Dendritic cell treated with granulocyte-macrophage colony-stimulating factor and Interleukin-4, amounts not matched to agents 40 ng/mL and 50 ng/mL, for 4 days (primary cell): ENCODE measurements around the gene CXCL3.

Experiments used
- H3K27ac Mint-ChIP-seq: one replicate; pipeline ENCODE4 v1.8.0; 2022; ENCODE audit warnings: mild to moderate bottlenecking, mixed read lengths
- H3K27me3 Mint-ChIP-seq: one replicate; pipeline ENCODE4 v1.8.0; 2022; ENCODE audit warnings: mild to moderate bottlenecking, mixed read lengths
- H3K36me3 Mint-ChIP-seq: one replicate; pipeline ENCODE4 v1.8.0; 2022; ENCODE audit warnings: low read depth, mixed read lengths
- H3K4me1 Mint-ChIP-seq: one replicate; pipeline ENCODE4 v1.8.0; 2022; ENCODE audit warnings: low read depth, mixed read lengths
- H3K4me3 Mint-ChIP-seq: one replicate; pipeline ENCODE4 v1.8.0; 2022; ENCODE audit warnings: mild to moderate bottlenecking, moderate library complexity, mixed read lengths
- H3K9me3 Mint-ChIP-seq: one replicate; pipeline ENCODE4 v1.8.0; 2022; ENCODE audit warnings: mixed read lengths
- intact Hi-C: fragments of 100-400 bp; cut with micrococcal nuclease; formaldehyde crosslinking; loops from one replicate; pipeline ENCODE4 v1.15.0; 2022

CXCL3 gene

DNA sequence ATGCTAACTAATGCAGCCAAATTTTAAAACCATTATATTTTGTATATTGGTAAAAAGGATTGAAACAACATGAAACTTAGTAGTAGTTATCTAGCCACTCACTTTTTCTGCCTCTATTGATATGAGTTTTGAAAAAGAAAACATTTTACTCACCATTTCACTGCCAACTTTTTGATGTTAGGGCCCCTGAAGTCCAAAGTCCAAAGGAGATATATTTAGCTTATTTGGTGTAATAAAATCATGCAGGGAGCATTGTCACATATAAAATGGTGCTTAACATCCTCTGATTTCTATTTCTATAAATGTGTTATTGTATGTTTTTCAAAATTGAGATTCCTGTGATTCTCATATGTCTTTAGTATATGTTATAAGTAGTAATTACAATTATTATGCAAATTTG, 24.5 kb upstream of the CXCL3 start:
- H3K4me1 Mint-ChIP-seq: no peaks in the 10 kb centered on the region
- intact Hi-C loops: no loop called here
- H3K9me3 Mint-ChIP-seq: no peaks in the 10 kb centered on the region

DNA sequence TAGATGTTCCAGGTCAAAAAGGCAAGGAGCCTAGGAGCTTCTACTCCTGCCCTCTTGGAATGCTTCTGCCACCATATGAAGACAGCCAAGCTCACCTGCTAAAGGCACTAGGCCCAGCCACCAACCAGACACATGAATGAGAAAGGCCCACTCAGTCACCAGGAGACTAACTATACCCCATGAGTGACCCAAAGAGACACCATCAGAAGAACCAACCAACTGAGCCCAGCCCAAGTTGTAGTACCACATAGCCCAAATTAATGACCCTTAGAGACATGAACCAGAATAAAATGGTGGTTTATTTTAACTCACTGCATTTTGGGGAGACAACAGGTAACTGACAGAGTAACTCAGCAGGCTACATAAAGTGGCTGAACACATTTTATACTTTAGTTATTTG, 22.9 kb upstream of the CXCL3 start:
- peaks cover 2% of the 10 kb centered on the region for H3K4me1 Mint-ChIP-seq
- H3K4me3 Mint-ChIP-seq: no peak overlapping the region
- H3K27ac Mint-ChIP-seq: no peak overlapping the region
- H3K27me3 Mint-ChIP-seq: no peaks in the 10 kb centered on the region
- intact Hi-C loops: no loop called here
- no peaks in the 10 kb centered on the region for H3K9me3 Mint-ChIP-seq
- no peaks in the 10 kb centered on the region for H3K36me3 Mint-ChIP-seq

More for the DNA sequence above, 24.5 kb upstream of the CXCL3 start:
- H3K36me3 Mint-ChIP-seq: no peaks in the 10 kb centered on the region
- H3K27ac Mint-ChIP-seq: no peak overlapping the region
- no peaks in the 10 kb centered on the region for H3K27me3 Mint-ChIP-seq
- H3K4me3 Mint-ChIP-seq: no peak overlapping the region

DNA sequence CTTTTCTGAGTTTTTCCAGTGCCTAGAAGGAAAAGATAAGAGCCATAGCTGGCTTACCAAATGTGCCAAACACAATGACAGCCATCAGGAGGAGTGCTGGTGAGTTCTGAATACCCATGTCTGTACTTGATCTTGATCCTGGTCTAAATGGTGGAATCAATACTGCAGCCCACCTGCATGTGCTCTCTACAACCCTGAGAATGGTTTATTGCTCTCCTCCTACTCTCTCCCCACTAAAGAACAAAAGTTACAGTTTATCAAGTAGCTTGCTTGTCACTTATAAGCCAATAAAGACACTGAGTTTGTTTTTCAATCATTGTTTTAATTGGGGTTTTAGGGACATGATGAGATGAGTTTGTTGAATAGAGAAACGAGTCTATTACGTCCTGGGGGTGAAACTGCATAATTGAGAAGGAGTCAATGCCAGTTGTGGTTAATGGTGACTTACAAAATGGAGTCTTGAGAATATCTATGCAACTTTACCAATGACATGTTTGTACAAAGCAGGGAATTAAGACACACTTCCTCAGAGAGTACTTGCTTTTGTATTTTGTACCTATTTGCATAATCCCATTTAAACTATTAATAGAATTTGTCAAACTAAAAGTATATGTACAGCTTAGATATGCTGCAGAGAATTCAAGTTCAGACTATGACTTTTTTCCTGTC, 20.8 kb upstream of the CXCL3 start:
- no peaks in the 10 kb centered on the region for H3K36me3 Mint-ChIP-seq
- H3K4me3 Mint-ChIP-seq: no peak overlapping the region
- intact Hi-C loops: loop anchor here (5.0 kb wide), 1 partner anchor 33 kb away; no protein-coding TSS in a partner anchor
- H3K27me3 Mint-ChIP-seq: no peaks in the 10 kb centered on the region
- H3K27ac Mint-ChIP-seq: no peak overlapping the region
- peaks cover 11% of the 10 kb centered on the region for H3K4me1 Mint-ChIP-seq
- H3K9me3 Mint-ChIP-seq: no peaks in the 10 kb centered on the region

DNA sequence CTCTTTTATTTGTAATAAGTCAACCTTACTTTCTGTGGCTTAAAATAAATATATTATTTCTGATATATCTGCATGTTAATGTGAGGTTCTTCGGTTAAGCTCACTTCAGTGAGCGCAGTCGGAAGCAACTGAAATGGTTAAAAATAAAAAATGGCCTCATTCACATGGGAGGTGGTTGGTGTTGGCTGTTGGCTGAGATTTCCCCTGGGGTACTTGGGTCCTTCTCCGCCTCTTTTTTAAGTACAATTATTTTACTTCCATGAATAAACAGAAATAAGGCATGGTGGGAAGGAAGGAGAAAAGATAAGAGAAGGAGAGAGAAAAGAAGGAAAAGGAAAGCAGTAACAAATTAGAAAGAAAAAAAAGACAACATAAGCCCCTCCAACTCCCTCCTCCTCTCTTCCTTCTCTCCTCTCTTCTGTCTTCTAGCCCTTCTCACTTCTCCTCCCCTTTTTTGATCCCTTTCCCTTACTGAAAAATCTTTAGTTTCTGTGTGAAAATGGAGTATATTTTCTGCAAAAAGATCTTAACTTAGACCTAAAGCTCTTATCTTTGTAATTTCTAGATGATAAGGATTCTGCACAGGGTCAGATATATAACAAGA, 19.7 kb upstream of the CXCL3 start:
- Mint-ChIP-seq H3K27me3 (no peaks in the 10 kb centered on the region), H3K36me3 (no peaks in the 10 kb centered on the region), H3K27ac (no peak overlapping the region), H3K9me3 (no peaks in the 10 kb centered on the region), H3K4me1 (peaks cover 11% of the 10 kb centered on the region), H3K4me3 (no peak overlapping the region)
- intact Hi-C loops: loop anchor here (5.0 kb wide), 1 partner anchor 34 kb away; no protein-coding TSS in a partner anchor

DNA sequence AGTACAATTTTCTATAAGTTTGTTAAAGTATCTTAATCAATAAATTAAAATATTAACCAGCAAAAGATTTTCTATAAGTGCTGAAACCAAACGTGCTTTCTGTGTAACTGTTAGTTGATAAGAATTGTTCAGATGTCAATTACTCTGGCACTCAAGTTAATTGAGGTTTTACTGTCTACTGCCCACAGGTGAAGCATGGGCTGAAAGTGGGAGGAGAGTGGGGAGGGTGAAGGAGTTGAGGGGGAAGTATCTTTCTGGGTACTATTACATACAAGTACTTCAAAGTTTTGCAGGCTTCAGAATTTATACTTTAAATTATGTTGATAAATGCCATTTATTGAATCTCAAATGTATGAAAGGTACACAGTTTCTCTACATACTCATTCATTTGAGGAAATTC, 19.1 kb upstream of the CXCL3 start:
- Mint-ChIP-seq H3K4me1 (peaks cover 11% of the 10 kb centered on the region), H3K36me3 (no peaks in the 10 kb centered on the region), H3K27me3 (no peaks in the 10 kb centered on the region), H3K9me3 (no peaks in the 10 kb centered on the region), H3K4me3 (no peak overlapping the region), H3K27ac (no peak overlapping the region)
- intact Hi-C loops: loop anchor here (5.0 kb wide), 1 partner anchor 35 kb away; no protein-coding TSS in a partner anchor

DNA sequence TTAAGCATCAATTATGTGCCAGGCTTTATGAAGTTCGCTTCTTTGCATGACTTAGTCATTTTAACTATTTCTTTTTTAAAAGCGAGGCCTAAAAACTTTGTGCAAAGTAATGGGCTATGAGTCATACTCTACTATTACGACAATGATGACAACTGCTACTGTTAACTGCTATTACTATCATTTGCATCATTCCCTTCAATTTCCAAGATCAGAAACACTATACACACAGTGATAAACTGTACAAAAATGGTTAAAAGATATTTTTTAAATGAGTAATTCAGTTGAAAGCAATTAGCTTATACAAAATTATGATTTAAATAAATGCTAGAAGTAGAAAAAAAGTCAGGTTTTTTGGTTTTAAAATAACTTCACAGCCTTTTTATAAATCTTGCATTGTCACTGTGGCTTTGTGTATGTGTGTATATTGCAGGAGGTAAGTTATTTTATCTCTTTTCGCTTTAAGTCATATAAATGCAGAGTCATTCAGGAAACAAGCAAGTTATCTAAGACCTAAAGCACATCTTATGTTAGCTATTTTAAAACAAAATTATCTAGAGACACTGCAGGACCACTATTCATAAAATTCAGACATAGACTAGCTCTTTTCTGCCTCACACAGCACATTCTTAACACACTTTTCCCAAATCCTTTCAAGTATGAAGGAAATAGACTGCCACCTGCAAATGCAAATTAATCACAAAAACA, 18.5 kb upstream of the CXCL3 start:
- H3K4me3 Mint-ChIP-seq: no peak overlapping the region
- intact Hi-C loops: loop anchor here (5.0 kb wide), 1 partner anchor 35 kb away; no protein-coding TSS in a partner anchor
- no peak overlapping the region for H3K27ac Mint-ChIP-seq
- no peaks in the 10 kb centered on the region for H3K27me3 Mint-ChIP-seq
- H3K4me1 Mint-ChIP-seq: peaks cover 11% of the 10 kb centered on the region
- no peaks in the 10 kb centered on the region for H3K36me3 Mint-ChIP-seq
- no peaks in the 10 kb centered on the region for H3K9me3 Mint-ChIP-seq

DNA sequence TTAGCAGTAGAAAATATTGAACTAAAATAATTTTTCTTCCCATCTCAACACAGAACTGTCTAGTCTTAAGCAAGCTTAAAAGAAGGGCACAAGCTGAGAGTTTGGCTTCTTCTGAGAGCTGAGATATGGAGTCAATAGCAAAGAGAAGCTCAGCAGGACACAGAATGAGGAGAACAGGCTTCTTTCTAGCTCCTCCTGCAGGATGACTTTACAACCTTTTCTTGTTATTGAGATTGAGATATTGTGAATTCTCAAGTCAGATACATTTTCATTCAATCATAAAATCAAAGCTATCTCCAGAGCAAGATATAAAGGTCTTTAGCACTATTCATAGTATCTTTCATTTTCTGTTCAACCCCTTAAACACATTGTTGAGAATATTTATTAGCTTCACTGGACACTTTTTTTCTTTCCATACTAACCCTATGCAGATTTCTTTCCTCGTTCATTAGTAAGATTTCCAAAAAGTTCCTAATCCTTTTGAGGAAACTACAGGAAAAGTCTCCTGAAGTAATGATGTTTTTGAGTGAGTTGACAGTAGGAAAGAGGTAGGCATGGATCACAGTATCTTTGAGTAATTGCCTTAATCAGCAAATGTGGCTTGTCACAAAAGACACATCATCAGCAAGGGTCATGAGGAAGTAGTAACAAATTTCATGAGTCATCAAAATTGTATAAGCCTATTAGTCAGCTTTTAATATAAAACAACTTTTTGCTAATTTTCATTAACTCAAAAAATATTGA, 17.8 kb upstream of the CXCL3 start:
- Mint-ChIP-seq H3K4me3 (no peak overlapping the region), H3K27me3 (no peaks in the 10 kb centered on the region), H3K4me1 (peaks cover 11% of the 10 kb centered on the region), H3K27ac (no peak overlapping the region), H3K36me3 (no peaks in the 10 kb centered on the region), H3K9me3 (no peaks in the 10 kb centered on the region)
- intact Hi-C loops: loop anchor here (5.0 kb wide), 1 partner anchor 36 kb away; no protein-coding TSS in a partner anchor

DNA sequence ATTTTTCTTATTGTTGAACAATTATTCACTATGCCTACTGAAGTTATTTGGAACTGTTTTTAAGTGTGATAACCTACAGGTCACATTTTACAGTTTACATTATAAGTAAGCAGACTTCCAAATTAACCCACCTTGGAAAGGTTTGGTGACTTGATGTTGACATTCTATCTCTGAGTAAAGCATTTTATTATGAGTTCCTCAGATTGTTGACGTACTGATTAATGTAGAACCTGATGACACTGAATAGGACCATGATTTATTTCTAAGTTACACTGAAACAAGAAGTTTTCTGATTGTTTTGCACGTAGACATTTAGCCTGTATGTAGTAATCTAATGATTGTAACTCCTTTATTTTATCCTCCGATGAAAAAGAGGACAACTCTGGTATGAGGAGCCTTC, 17.0 kb upstream of the CXCL3 start:
- Mint-ChIP-seq H3K4me1 (peaks cover 11% of the 10 kb centered on the region), H3K4me3 (no peak overlapping the region), H3K9me3 (no peaks in the 10 kb centered on the region), H3K27me3 (peaks cover 1% of the 10 kb centered on the region), H3K36me3 (no peaks in the 10 kb centered on the region), H3K27ac (no peak overlapping the region)
- intact Hi-C loops: loop anchor here (5.0 kb wide), 1 partner anchor 37 kb away; no protein-coding TSS in a partner anchor

DNA sequence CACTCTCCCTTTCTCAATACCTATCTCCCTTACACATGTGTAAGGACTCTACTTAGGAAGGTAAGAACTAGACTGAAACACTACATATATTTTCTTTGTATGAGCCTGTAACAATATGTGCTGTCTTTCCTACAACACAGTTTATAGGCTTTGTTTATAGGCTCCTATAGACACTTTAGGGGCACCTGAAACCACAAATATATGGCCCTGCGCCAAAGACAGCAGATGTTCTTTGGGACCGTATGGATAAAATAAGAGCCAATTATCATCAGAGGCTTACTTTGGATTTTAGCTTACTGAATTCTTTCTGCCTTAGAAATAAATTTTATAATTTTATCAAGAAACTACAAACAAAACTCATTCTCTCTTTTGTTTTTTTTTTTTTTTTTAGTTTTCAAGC, 16.6 kb upstream of the CXCL3 start:
- Mint-ChIP-seq H3K4me3 (no peak overlapping the region), H3K9me3 (no peaks in the 10 kb centered on the region), H3K36me3 (no peaks in the 10 kb centered on the region), H3K27me3 (peaks cover 1% of the 10 kb centered on the region), H3K27ac (peak overlapping the region; percentile 33), H3K4me1 (peaks cover 11% of the 10 kb centered on the region)
- intact Hi-C loops: loop anchor here (5.0 kb wide), 1 partner anchor 37 kb away; no protein-coding TSS in a partner anchor

DNA sequence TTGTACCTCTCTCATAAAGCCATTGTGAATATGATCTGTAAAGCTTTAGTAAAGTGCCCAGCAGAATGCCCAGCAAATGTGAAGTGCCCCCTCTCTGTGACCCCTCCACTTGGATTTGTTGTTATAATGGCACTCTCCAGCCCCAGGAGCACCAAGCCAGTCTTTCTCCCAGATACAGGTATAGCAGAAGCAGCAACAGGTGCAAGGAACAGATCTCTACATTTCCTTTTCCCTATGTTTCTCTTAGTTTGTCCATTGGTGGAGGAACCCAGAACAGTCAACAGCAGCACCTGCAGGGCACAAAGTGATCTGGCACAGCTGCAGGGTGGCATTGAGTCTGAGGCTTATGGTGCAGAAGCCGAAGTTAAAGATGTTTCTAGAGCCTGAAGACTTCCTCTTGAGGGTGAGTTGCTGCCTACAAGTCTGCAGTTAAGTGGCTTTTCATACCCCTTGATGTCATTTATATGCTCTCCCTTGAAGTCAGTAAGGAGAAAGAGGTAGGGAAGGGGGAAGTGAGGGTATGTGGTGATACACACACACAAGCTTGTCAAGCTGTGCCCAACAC, 16.1 kb upstream of the CXCL3 start:
- Mint-ChIP-seq H3K27ac (peak overlapping the region; percentile 33), H3K4me1 (peaks cover 11% of the 10 kb centered on the region), H3K27me3 (peaks cover 1% of the 10 kb centered on the region), H3K4me3 (no peak overlapping the region), H3K36me3 (no peaks in the 10 kb centered on the region), H3K9me3 (no peaks in the 10 kb centered on the region)
- intact Hi-C loops: loop anchor here (5.0 kb wide), 1 partner anchor 38 kb away; no protein-coding TSS in a partner anchor

DNA sequence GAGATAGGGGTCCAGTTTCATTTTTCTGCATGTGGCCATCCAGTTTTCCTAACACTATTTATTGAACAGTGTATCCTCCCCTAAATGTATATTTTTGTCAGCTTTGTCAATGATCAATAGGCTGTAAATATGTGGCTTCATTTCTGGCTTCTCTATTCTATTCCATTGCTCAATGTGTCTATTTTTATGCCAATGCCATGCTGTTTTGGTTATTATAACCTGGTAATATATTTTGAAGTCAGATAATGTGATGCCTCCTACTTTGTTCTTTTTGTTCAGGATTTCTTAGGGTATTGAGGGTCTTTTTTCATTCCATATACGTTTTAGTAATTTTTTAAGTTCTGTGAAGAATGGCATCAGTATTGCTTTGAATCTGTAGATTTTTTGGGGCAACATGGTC, 8.7 kb upstream of the CXCL3 start:
- Mint-ChIP-seq H3K27ac (no peak overlapping the region), H3K27me3 (peaks cover 1% of the 10 kb centered on the region), H3K9me3 (no peaks in the 10 kb centered on the region), H3K4me1 (peaks cover 19% of the 10 kb centered on the region), H3K36me3 (no peaks in the 10 kb centered on the region), H3K4me3 (no peak overlapping the region)
- intact Hi-C loops: loop anchor here (5.0 kb wide), 1 partner anchor 35 kb away; no protein-coding TSS in a partner anchor

DNA sequence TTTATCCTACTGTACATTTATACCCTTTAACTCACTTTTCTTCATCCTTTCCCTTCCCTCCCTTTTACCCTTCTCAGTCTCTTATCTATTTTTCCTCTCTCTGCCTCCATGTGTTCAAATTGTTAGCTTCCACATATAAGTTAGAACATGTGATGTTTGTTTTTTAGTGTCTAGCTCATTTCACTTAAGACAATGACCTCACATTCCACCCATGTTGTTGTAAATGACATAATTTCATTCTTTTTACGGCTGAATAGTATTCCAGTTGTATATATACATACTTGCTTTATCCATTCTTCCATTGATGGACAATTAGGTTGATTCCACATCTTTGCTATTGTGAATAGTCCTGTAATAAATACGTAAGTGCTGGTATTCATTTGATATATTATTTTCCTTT, 7.3 kb upstream of the CXCL3 start:
- intact Hi-C loops: loop anchor here (5.0 kb wide), 1 partner anchor 37 kb away; no protein-coding TSS in a partner anchor
- Mint-ChIP-seq H3K4me1 (peaks cover 19% of the 10 kb centered on the region), H3K36me3 (no peaks in the 10 kb centered on the region), H3K27ac (peak overlapping the region; percentile 14), H3K9me3 (no peaks in the 10 kb centered on the region), H3K27me3 (no peaks in the 10 kb centered on the region), H3K4me3 (no peak overlapping the region)

DNA sequence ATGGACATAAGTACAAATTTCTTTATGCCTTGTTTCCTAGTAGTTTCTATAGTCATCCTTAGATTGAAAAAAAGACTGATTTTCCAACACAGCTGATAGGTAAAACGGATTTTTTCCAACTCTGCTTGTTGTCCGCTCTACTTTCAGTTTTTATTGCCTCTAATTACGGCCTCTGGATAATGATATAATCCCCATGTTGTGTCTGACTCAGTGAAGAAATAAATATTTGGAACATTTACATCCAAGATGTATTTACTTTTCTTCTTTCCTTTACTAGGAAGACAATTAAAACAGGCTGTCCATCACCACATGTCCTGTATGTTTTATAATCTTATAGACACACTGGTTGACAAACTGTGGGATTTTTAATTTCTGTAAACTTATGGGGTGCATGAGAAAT, 6.8 kb upstream of the CXCL3 start:
- peak overlapping the region; percentile 14 for H3K27ac Mint-ChIP-seq

More for the DNA sequence above, 6.8 kb upstream of the CXCL3 start:
- Mint-ChIP-seq H3K4me1 (peaks cover 19% of the 10 kb centered on the region), H3K4me3 (no peak overlapping the region), H3K36me3 (no peaks in the 10 kb centered on the region), H3K27me3 (peaks cover under 1% of the 10 kb centered on the region), H3K9me3 (no peaks in the 10 kb centered on the region)
- intact Hi-C loops: loop anchor here (5.0 kb wide), 1 partner anchor 37 kb away; no protein-coding TSS in a partner anchor
